ENCODE data around the gene MCAT. TPM values are rescaled to one million over a fixed set of nuclear protein-coding genes. Genes with fewer than 3 reads are reported as not detected.
"Not testable (repeated sequence)": the region's sequence is repeated elsewhere in the genome, so short reads cannot be mapped to it uniquely, and the experiment has no call there.

The MCAT gene
- total RNA-seq, 1 donor from 2014 or later = 15.1 TPM

DNA sequence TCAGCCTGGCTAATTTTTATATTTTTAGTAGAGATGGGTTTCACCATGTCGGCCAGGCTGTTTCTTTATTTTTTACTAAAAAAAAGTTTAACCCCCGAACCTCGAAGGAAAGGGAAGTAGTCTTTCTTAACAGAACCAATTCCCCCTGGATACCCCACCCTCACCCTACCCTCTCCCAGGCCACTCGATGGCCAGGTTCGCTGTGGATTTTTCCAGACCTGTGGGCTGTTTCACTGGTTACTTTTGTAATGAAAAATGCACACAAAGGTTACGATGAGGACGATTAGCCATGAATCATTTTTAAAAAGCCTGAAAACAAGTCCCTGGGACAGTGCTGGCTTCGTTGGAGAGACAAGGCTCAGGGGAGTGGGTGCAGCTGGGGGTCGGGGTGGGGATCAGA, 10.7 kb upstream of the MCAT start:
- no peak for DNase-seq

DNA sequence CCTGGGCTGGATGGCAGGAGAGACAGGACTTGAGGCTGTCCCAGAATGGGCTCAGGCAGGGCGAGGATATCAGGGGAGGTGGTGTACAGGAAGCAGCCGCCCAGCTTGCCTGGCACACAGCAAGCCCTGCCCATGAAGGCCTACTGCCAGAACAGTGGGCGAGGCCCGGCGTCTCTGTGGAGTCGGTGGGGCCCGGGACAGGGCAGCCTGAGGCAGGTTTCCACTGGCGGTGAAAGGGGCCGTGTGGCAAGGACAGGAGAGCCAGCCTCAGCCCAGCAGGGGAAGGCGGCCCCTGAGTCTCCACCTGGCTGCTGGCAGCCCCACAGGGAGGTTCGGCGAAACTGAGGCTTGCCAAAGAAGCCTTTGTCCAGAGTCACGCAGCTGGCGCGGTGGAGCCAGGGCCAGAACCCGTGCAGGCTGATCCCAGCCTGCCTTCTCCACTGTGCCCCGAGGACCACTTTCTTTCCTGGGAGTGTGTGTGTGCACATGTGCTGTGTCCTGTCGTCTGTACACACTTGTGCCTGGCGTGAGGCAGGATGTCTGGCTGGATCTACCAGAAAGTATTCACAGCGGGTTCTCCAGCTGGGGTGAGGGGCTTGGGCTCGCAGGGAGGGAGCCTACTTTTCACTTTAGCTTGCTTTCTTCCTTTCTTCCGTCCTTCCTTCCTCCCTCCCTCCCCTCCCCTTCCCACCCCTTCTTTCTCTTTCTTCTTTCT, 9.3 kb upstream of the MCAT start:
- peak; percentile 14 for DNase-seq

DNA sequence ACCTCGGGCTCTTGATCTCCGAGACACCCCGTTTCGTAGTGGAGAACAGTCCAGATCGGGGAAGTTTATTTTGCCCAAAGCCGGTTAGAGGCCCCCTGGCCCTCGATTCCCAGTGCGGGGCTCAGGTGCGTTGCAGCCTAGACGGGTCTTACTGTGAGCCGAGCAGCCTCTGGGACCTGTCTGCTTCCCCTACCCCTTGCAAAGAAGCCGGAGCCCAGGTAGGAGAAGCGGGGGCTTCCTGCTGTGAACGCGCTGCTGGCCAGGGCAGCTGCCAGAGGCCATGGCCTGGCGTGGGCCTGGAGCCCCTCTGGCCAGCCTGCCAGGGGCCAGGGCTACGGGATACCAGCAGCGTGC, 8.8 kb upstream of the MCAT start:
- no peak for DNase-seq

DNA sequence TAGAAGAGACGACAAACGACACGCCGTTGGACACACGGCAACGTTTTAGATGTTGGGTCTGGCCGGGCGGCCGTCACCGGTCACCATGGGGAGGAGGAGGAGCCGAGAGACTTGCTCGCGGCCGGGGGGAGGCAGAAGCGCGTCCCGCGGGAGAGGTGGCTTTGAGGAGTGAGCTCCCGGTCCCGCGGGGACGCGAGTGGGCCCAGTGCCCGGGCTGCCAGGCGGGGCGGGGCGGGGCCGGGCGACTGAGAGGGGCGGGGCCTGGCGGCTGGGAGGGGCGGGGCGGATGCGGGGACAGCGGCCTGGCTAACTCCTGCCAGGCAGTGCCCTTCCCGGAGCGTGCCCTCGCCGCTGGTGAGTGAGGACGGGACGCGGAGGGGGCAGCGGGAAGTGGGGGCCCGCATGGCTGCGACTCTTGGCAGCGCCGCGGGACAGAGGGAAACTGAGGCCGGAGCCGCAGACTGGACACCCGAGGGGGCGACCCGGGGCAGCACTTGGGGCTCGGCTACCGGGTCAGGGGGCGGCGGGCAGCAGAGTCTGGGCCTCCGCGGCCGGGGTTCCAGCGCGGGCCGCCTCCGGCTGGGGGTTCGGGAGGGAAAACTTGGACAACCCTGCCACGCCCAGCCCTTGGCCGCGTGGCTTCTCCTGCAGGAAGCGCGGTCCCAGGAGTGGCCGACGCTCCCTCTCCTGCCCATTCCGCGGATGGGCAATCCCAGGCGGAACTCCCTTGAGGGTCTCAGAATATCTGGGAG, 8.2 kb upstream of the MCAT start, which contains the start of gene TSPO:
Gene TSPO (plus strand): TSS at position 309 of the 752 bp plus-strand sequence. CDS start 7,680 bp downstream, outside the sequence.
- DNase-seq = peak; percentile 61

DNA sequence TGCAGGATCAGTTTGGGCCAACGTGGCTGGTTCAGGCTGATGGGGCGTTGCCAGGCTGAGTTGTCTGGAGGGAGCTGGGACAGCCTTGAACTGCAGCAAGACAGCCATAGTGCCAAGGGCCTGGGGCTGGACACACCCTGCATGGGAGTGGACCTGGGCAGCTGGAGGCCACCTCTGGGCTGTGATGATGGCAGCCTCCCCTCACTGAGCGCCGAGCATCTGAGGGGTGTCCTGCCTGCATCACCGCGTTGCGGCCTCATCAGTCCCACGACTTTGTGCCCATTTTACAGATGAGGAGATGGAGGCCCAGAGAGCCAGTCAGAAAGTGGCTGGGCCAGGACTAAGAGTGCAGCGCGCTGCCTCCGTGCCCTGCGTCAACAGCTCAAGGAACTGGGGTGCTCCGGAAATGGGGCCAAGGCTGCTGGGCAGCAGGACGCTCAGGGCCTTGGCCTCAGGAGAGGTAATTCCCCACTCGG, 7.6 kb upstream of the MCAT start:
- DNase-seq = no peak

DNA sequence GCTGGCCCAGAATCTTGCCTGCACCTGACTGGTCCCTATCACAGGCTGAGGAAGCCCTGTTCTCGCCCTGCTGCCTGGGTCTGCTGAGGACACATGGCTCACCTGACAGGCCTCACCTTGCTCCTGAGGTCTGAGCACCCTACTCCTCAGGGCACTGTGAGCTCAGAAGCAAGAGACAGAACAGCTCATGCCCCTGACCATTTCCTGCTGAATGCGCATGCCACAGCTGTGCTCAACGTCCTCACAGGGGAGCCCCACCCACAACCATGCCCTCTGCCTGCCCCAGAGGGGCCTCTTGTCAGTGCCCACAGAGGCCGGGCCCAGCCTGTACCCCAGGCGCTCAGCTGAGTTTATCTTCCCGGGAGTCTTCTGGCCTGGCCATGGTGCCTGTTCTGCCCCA, 5.4 kb upstream of the MCAT start:
- DNase-seq = no peak

DNA sequence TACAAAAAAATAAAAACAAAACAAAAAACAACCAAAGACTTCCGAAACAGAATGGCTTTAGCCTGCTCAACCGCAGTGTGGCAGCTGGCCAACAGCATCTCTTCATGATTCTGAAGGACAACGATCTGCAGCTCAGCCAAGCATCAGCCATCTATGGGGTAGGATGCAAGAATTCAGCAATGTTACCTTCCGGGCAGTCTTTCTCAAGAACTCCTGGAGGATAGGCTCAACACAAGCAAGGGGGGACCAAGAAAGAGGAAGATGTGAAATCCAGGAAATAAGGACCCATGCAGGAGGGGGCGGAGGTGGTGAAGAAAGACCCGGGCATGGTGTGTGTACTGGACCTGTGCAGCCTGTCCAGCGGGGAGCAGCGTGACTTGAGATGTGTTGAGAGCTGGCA, 4.6 kb upstream of the MCAT start:
- no peak for DNase-seq

DNA sequence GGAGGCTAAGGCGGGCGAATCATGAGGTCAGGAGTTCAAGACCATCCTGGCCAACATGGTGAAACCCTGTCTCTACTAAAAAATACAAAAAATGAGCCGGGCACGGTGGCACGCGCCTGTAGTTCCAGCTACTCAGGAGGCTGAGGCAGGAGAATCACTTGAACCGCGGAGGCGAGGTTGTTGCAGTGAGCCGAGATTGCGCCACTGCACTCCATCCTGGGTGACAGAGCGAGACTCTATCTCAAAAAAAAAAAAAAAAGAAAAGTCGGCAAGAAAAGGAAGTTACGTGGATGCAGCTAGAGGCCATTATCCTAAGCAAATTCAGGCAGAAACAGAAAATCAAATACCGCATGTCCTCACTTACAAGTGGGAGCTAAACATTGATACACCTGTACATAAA, 3.1 kb upstream of the MCAT start:
- DNase-seq = not testable (repeated sequence)

DNA sequence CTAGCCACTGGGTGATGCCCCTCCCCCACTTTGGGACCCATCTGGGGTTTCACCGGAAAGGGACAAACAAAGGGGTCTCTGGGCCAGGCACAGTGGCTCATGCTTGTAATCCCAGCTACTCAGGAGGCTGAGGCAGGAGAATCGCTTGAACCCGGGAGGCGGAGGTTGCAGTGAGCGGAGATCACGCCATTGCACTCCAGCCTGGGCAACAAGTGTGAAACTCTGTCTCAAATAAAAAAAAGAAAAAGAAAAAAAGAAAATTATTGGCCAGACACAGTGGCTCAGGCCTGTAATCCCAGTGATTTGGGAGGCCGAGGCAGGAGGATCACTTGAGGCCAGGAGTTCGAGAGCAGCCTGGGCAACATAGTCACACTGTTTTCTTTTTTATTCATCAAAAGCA, 2.2 kb upstream of the MCAT start:
- not testable (repeated sequence) for DNase-seq

DNA sequence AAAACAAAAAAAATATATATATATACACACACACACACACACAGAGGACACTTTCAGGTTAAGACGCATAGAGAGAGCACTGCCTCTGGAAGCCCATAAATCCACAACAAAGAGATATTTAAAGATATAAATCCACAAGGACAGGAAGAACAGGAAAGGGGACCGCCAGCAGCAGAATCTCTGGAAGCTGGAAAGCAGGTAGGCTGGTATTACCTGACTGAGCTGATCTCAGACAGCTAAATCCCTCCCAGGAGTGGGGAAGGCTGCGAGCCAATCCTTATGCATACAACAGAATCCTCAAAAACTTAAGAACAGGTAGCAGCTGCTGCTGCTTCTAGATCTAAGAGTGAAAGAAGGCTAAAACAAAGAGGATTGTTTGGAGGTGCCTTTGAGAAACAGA, 1.8 kb upstream of the MCAT start:
- no peak for DNase-seq

DNA sequence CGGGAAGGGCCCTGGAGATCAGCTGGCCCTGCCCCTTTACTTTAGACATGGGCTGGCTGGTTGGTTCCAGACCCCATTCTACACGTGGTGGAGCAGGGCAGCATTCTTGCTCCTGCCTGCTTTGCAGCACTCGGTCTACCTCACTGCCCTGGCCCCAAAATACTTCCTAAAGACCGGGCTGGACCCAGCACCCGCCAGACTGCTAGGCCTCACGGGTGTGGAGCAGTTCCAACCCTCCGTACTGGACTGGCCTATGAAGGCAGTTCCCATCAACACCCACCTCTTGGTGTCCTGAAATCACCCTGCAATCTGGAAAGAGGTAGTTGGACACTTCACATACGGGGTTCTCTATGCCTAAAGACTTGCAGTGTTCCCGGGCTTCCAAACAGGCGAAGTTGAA, 6.4 kb downstream of the MCAT start:
- no peak for DNase-seq

DNA sequence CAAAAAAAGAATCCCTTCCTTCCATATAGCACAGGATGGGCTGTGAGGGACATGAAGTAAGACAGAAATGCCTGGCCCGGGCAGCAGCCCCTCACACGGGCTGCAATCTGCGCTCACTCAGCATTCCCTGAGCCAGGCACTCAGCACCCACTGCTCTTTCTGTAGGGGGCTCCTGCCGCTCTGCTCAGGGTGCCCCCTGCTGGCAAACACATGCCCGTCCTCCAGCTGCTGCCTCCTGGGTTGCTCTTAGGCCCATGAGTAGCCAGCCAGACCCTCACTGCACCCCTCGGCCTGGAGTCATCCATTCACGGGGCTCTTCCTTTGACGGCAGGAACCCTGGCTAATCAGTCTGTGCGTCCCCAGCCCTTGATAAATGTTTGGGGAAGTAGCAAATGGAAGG, 6.9 kb downstream of the MCAT start:
- DNase-seq = no peak

DNA sequence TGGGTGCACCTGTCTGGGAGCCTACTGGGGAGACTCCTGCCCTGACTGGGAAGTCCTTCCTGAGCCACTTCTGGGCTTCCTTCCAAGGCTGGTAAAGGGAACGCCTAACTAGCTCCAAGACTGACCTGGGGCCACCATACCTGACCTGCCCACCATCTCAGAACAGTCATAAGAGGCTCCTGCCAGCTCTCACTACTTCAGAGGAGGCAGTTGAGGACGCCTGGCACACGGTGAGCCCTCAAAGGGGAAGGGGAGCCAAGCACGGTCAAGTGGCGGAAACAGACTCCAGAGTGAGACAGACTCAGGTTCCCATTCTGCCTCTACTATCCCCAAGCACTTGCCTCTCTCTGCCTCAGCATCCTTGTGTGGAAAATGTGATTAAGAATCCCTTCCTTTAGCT, 7.6 kb downstream of the MCAT start:
- no peak for DNase-seq

DNA sequence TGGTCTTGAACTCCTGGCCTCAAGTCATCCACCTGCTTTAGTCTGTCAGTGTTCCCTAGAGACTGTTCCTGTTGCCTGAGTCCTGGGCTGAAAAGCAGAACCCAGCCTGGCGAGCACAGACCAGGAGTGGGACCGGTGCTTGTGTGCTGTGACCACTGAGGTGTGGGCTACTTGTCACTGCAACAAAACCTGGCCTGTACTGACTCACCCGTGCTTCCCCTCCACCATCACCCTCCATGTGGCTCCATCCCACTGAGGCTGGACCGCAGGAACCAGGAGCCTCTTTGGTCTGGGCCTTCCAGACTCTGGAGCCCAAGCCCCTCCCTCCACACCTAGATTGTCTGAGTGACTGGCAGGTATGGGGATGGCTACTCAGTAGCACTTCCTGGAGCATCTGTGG, 8.6 kb downstream of the MCAT start:
- DNase-seq = no peak

DNA sequence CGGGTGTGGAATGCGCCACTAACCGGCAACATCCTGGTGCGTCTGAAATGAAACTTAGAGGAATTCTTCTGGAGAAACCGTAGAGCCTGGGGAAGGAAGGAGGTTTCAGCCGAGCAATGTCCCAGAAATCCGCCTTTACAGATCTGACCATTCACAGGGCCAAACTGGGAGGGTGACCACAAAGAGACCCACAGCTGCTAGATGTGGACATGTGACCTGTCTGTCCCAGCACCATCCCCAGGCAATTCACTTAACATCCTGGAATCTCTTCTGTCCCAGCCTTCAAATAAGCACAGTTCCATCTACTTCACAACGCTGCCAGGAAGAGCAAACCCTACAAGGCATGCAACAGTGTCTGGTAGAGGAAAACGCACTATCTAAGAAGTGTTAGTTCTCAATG, 9.8 kb downstream of the MCAT start:
- DNase-seq = no peak

DNA sequence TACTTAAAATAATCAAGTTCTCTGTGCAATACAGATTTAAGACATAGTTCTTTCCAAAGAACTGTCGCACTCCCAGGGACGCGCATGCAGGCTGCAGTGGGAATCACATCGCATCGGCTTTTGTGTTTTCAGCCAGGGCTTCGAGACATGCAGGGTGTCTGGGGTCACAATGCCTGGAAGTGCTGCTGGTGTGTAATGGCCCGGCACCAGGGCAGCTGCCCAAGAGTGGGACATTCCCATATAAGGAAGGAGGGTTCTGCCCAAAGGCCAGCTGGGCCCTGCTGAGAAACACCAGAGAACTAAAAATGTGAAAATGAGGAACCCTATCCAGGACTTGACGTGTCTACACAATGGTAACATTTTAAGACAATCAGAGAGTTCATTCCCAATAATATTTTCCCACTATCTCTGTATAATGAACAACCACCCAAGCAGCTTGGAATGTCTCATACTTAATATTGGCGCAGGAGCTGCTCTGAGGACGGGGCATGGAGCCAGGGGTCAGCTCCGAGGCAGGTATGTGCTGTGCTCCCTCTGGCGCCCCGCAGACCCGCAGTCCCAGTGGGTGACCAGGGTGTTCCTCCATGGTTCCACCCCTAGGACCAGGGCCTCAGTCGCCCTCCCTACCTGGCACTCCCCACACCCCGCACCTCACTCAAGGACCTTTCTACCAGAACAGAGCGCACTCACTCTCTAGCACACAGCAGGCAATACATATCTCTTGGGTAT, 11.3 kb downstream of the MCAT start:
- DNase-seq = no peak

DNA sequence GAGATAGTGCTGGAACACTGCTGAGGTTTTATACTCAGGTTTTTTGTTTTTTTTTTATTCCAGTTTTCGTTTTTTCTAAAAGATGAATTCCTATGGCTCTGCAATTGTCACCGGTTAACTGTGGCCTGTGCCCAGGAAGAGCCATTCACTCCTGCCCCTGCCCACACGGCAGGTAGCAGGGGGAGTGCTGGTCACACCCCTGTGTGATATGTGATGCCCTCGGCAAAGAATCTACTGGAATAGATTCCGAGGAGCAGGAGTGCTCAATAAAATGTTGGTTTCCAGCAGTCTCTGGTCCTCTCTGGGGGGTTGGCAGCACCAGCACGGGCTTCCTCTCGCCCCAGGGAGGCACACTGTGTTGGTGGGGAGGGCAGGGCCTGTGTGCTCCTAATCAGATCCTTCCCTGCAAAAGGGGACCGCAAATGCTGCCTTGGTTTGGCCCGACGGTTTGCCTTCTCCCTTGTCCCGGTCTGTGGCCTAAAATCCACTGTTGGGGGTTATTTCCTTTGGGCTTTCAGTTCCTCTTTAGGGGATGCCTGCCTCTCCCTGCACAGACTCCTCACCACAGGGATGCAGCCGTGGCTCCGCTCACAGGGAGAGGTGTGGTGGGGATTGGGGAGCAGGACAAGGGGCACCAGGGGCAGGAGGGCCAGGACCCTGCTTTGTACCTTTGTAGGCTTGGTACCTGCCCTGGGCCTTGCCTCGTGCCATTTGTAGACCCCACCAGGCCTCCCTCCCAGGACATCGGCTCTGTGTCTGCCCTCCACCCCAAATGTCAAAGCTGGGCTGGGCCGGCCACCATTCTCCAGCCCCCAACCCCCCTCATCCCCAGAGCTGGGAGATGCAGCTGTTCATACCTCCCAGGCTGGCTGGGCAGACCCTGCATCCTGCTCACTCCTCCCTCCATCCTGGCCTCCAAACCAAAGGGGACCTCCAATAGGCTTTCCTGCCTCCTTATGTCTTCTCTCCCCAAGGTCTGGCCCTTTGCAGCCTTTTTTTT, 13.5 kb downstream of the MCAT start:
- no peak for DNase-seq

DNA sequence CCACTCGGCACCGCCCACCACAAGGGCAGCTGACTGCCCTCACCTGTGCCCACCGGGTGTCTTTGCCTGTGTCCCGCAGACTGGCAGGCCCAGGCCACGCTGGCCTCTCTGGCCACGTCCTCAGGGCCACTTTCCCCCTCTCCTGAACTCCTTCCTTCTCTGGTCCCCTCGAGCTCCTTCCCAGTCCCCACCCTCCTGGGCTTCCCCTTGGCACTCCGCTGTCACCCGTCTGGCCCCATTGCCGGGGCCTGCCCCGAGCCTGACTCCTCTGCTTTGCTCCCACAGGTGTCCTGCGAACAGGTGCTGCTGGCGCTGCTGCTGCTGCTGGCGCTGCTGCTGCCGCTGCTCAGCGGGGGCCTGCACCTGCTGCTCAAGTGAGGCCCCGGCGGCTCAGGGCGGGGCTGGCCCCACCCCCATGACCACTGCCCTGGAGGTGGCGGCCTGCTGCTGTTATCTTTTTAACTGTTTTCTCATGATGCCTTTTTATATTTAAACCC, 14.2 kb downstream of the MCAT start:
- DNase-seq = no peak

DNA sequence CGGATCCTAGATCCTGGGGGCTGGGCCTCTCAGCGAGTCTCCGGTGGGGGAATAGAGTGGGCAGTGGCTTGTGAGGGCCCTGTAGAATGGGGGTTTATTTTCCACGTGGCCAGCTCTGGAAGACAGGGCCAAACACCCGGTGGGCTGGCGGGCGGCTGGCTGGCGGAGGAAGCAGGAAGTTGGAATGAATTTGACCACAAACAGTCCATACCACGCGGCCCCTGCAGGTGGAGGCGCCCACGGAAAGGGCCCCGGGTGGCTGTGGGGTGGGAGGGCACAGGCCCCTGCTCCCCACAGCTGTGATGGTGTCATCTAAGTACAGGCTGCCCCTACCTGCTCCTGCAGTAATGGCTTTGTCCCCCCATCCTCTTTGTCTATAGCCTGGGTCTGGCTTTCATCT, 15.1 kb downstream of the MCAT start:
- no peak for DNase-seq

DNA sequence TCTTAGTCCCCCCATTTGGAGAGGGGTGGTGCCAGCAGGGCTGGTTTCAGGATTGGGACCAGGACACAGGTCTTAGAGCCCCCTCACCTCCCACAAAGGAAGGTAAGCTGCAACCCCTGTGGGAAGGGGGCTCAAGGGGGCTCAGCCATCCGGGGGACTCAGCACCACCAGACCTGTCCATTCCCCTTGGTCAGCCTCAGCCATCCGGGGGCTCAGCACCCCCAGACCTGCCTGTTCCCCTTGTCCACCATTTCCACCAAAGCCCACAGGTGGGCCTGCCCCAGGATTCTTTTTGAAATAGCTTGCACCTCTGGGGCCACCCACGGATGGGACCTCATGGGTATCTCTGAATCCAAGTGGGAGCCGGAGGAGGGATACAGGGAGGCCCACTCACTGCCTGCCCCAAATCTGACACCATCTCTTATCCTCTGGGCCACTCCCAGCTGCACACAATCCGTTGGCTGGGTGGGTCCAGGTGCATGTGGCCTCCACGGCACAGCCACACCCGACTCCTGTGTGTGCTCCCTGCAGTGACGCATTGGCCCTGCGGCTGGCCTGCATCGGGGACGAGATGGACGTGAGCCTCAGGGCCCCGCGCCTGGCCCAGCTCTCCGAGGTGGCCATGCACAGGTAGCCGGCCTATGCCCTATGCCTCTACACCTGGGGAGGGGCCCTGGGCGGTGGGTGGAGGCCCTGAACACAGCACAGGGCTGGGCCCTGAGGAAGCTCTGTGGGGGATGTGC, 15.9 kb downstream of the MCAT start:
- no peak for DNase-seq

Measured in occipital lobe (tissue), 2 donors.